ENCODE measurements around the gene RBM23.

GRCh38 chr14:22875748-22876319, 43.1 kb downstream of the RBM23 start:
- no peak for TF ChIP-seq CTCF (IDR thresholded peaks at IDR 0.05)
- TF ChIP-seq EZH2phosphoT487 (IDR thresholded peaks at IDR 0.05) = no peak
